Progenitor cell of endocrine pancreas (in vitro differentiated cells): ENCODE results near the gene CALR. TPM values are rescaled to one million over a fixed set of nuclear protein-coding genes. Genes with fewer than 3 reads are reported as not detected.
"Not testable (repeated sequence)": the region's sequence is repeated elsewhere in the genome, so short reads cannot be mapped to it uniquely, and the experiment has no call there.

Experiments used
- DNase-seq: peaks from one replicate; pipeline ENCODE4 v3.0.0; 2021; ENCODE audit warnings: low spot score; ENCODE audit not compliant: unreplicated experiment
- H3K27ac Mint-ChIP-seq: 2 replicates; pipeline ENCODE4 v1.8.0; 2021; ENCODE audit warnings: mild to moderate bottlenecking, moderate library complexity, mixed read lengths
- H3K27me3 Mint-ChIP-seq: 2 replicates; pipeline ENCODE4 v1.8.0; 2021; ENCODE audit warnings: mixed read lengths
- H3K36me3 Mint-ChIP-seq: 2 replicates; pipeline ENCODE4 v1.8.0; 2022; ENCODE audit warnings: mixed read lengths; ENCODE audit not compliant: insufficient read depth
- H3K4me1 Mint-ChIP-seq: 2 replicates; pipeline ENCODE4 v1.8.0; 2021; ENCODE audit warnings: low read depth, mixed read lengths
- H3K4me3 Mint-ChIP-seq: 2 replicates; pipeline ENCODE4 v1.8.0; 2021; ENCODE audit warnings: low read depth, mild to moderate bottlenecking, moderate library complexity, mixed read lengths
- H3K9me3 Mint-ChIP-seq: 2 replicates; pipeline ENCODE4 v1.8.0; 2021; ENCODE audit warnings: low read depth, mixed read lengths
- CTCF ChIP-seq: fragments of 200-600 bp; sonication (generic); IDR thresholded peaks from one replicate; pipeline ENCODE4 v1.5.0; 2021; ENCODE audit warnings: antibody characterized with exemption, mild to moderate bottlenecking; ENCODE audit not compliant: unreplicated experiment
- long read RNA-seq: library from polyadenylated mRNA; unstranded; transcript quantifications from one replicate; pipeline ENCODE4 v2.0.0, GENCODE V29; 2020
- total RNA-seq: library from RNA; stranded (reverse); gene quantifications from 2 replicates; pipeline ENCODE4 v1.2.1, GENCODE V29; 2021

Gene CALR
- total RNA-seq, result 707 and 730 TPM in 2 replicates
- long read RNA-seq, transcript CALR-201 (9 exons, 1,903 nt), result major isoform, 309 of 340 reads
- long read RNA-seq, partial matches to known transcripts, result 17 of 340 reads
- long read RNA-seq, other reads (novel, unspliced or antisense), result 14 of 340 reads

- no peaks in the 10 kb centered on the region for H3K27me3 Mint-ChIP-seq
- TF ChIP-seq CTCF, result no peak
- H3K4me1 Mint-ChIP-seq, result peaks cover 23% of the 10 kb centered on the region
- no peaks in the 10 kb centered on the region for H3K9me3 Mint-ChIP-seq
- peak within 1 kb of the TSS; percentile 97 for H3K4me3 Mint-ChIP-seq
- DNase-seq, result peak; percentile 98
- peaks cover 23% of the 10 kb centered on the region for H3K36me3 Mint-ChIP-seq
- peak within 1 kb of the TSS; percentile 97 for H3K27ac Mint-ChIP-seq
These were observed at the start of gene CALR for GRCh38 chr19:12937927-12938778. TSS of gene CALR (plus strand) at chr19:12938609. CDS start at chr19:12938680, 71 bp downstream.

DNA sequence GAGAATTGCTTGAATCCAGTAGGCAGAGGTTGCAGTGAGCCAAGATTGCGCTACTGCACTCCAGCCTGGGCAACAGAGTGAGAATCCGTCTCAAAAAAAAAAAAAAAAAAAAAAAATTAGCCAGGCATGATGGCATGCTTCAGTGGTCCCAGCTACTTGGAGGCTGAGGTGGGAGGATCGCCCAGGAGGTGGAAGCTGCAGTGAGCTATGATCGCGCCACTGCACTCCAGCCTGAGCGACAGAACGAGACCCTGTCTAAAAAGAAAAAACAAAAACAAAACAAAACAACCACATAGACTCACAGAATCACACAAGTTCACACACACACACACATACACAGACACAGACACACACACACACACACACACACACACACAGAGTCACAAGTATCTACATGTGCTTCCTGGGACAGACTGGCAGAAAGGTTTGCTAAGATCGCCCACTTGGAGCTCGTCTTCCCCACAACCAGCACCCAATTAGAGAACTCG, 48.1 kb upstream of the CALR start:
- Mint-ChIP-seq H3K4me1 (peaks cover 15% of the 10 kb centered on the region), H3K27ac (peak overlapping the region; percentile 99), H3K4me3 (peak overlapping the region; percentile 99)
- DNase-seq, H3K9me3 Mint-ChIP-seq, H3K36me3 Mint-ChIP-seq, H3K27me3 Mint-ChIP-seq: not testable (repeated sequence)

GRCh38 chr19:12890787-12891552, 47.4 kb upstream of the CALR start, which contains the start of gene GCDH:
TSS of gene GCDH (plus strand) at chr19:12891160. CDS start at chr19:12891305, 145 bp downstream.
- DNase-seq, result peak; percentile 91
- H3K9me3 Mint-ChIP-seq, result no peaks in the 10 kb centered on the region
- H3K4me1 Mint-ChIP-seq, result peaks cover 15% of the 10 kb centered on the region
- no peak for TF ChIP-seq CTCF
- H3K4me3 Mint-ChIP-seq, result peak within 1 kb of the TSS; percentile 99
- H3K36me3 Mint-ChIP-seq, result peaks cover 9% of the 10 kb centered on the region
- peaks cover 8% of the 10 kb centered on the region for H3K27me3 Mint-ChIP-seq
- peak within 1 kb of the TSS; percentile 99 for H3K27ac Mint-ChIP-seq

- TF ChIP-seq CTCF, result no peak
- Mint-ChIP-seq H3K9me3 (no peaks in the 10 kb centered on the region), H3K4me3 (peak overlapping the region; percentile 99), H3K27me3 (peaks cover 3% of the 10 kb centered on the region), H3K4me1 (peaks cover 13% of the 10 kb centered on the region), H3K36me3 (peaks cover 9% of the 10 kb centered on the region), H3K27ac (peak overlapping the region; percentile 99)
- DNase-seq, result no peak
These were observed 46.8 kb upstream of the CALR start for GRCh38 chr19:12891553-12892021.

GRCh38 chr19:12893582-12893981, 44.8 kb upstream of the CALR start:
- Mint-ChIP-seq H3K27me3 (no peaks in the 10 kb centered on the region), H3K4me3 (peak overlapping the region; percentile 61), H3K27ac (no peak overlapping the region), H3K9me3 (no peaks in the 10 kb centered on the region), H3K4me1 (peaks cover 13% of the 10 kb centered on the region), H3K36me3 (peaks cover 12% of the 10 kb centered on the region)
- DNase-seq, result no peak
- TF ChIP-seq CTCF, result no peak
